Endothelial cell of umbilical vein (primary cell): Measurements from ENCODE around the gene RFX6. TPM values are rescaled to one million over a fixed set of nuclear protein-coding genes. Genes with fewer than 3 reads are reported as not detected.

Experiments used
- BruUV-seq: library from RNA; stranded (reverse); fragments of 400-500 nt; replicated peaks from 2 replicates; lab custom pipeline; 2021; lab: Mats Ljungman, UMichigan
- CTCF ChIA-PET: fragments of 300-600, 350-600 bp; sonication (Branson Sonifier 250); formaldehyde crosslinking; loops from one replicate; lab custom pipeline; 2021; ENCODE audit warnings: antibody characterized with exemption, inconsistent platforms; lab: Charles Lee
- POLR2A ChIA-PET: fragments of 300-600, 350-600 bp; sonication (Branson Sonifier 250); formaldehyde crosslinking; loops from one replicate; lab custom pipeline; 2021; ENCODE audit warnings: antibody characterized with exemption, inconsistent platforms; lab: Charles Lee
- DNase-seq: peaks from one replicate; pipeline ENCODE4 v3.0.0-alpha.2; 2011; ENCODE audit warnings: low read depth, low spot score
- FAIRE-seq: peaks from 2 replicates; lab custom pipeline; 2011; peaks lifted over from hg19 to GRCh38; lab: Jason Lieb, UNC
- H2AFZ ChIP-seq: 2 replicates; pipeline ENCODE4 v1.6.0; 2012; ENCODE audit warnings: low read depth, low read length, control low read depth, inconsistent platforms
- H3K27ac ChIP-seq: 2 replicates; pipeline ENCODE4 v1.5.1; 2011; ENCODE audit warnings: low read depth, mild to moderate bottlenecking, control low read depth, low read length, moderate library complexity; ENCODE audit not compliant: insufficient read depth
- H3K27me3 ChIP-seq, 2 experiments: 2 replicates each; pipeline versions ENCODE4 v1.6.0 to v1.6.1; 2011; ENCODE audit warnings: low read length in 2 of 2, mixed read lengths in 1 of 2; ENCODE audit not compliant: control insufficient read depth in 2 of 2, insufficient read depth in 2 of 2
- H3K36me3 ChIP-seq, 2 experiments: 2 replicates in 1 of 2; 3 replicates in 1 of 2; pipeline ENCODE4 v1.5.1; 2011; ENCODE audit warnings: low read length in 2 of 2, mild to moderate bottlenecking in 1 of 2, moderate library complexity in 1 of 2; ENCODE audit not compliant: control insufficient read depth in 2 of 2, insufficient read depth in 2 of 2; ENCODE audit errors: extremely low read depth in 1 of 2
- H3K4me1 ChIP-seq: 3 replicates; pipeline ENCODE4 v1.5.1; 2011; ENCODE audit warnings: mild to moderate bottlenecking, low read length; ENCODE audit not compliant: control insufficient read depth, insufficient read depth; ENCODE audit errors: extremely low read depth
- H3K4me2 ChIP-seq: 2 replicates; pipeline ENCODE4 v1.6.1; 2011; ENCODE audit warnings: low read length, control low read depth, mixed read lengths; ENCODE audit not compliant: insufficient read depth
- H3K4me3 ChIP-seq, 3 experiments: fragments of 200-600 bp in 1 of 3; sonication (generic), shearing (Covaris generic) in 1 of 3; replicated peaks in 1 of 3; 2 replicates each; pipeline ENCODE4 v1.5.1; 2011 to 2016; ENCODE audit warnings: control low read depth in 3 of 3, low read length in 3 of 3, mild to moderate bottlenecking in 2 of 3, inconsistent platforms in 1 of 3, low read depth in 1 of 3, moderate library complexity in 1 of 3; ENCODE audit not compliant: insufficient read depth in 1 of 3
- H3K79me2 ChIP-seq: 2 replicates; pipeline ENCODE4 v1.6.0; 2012; ENCODE audit warnings: low read length, inconsistent platforms; ENCODE audit not compliant: control insufficient read depth, insufficient read depth
- H3K9ac ChIP-seq: replicated peaks from 2 replicates; pipeline ENCODE3; 2011; ENCODE audit warnings: low read length, control low read depth; ENCODE audit not compliant: insufficient read depth; ENCODE audit errors: extremely low read depth
- H3K9me1 ChIP-seq: replicated peaks from 3 replicates; pipeline ENCODE4 v1.6.0; 2011; ENCODE audit warnings: mild to moderate bottlenecking, low read length; ENCODE audit not compliant: control insufficient read depth, insufficient read depth; ENCODE audit errors: extremely low read depth
- H3K9me3 ChIP-seq: replicated peaks from 2 replicates; pipeline ENCODE4 v1.5.1; 2012; ENCODE audit warnings: low read length, inconsistent platforms; ENCODE audit not compliant: control insufficient read depth, insufficient read depth
- H4K20me1 ChIP-seq: replicated peaks from 2 replicates; pipeline ENCODE3; 2011; ENCODE audit warnings: mild to moderate bottlenecking, low read length; ENCODE audit not compliant: control insufficient read depth, insufficient read depth; ENCODE audit errors: extremely low read depth
- EZH2 ChIP-seq: IDR thresholded peaks from 2 replicates; pipeline ENCODE4 v1.6.1; 2012; ENCODE audit warnings: borderline replicate concordance, low read depth, mild to moderate bottlenecking, moderate library complexity, low read length, inconsistent platforms; ENCODE audit not compliant: severe bottlenecking
- FOS ChIP-seq: IDR thresholded peaks from 2 replicates; pipeline ENCODE4 v1.6.1; 2011; ENCODE audit warnings: mild to moderate bottlenecking, low read length, moderate library complexity, borderline replicate concordance; ENCODE audit not compliant: insufficient read depth
- GATA2 ChIP-seq: IDR thresholded peaks from 2 replicates; pipeline ENCODE4 v1.7.0; 2011; ENCODE audit warnings: low read depth, mild to moderate bottlenecking, moderate library complexity, mixed read lengths, low read length; ENCODE audit not compliant: insufficient read length, insufficient read depth
- JUN ChIP-seq: IDR thresholded peaks from 2 replicates; pipeline ENCODE4 v1.6.1; 2011; ENCODE audit warnings: borderline replicate concordance, low read depth; ENCODE audit not compliant: insufficient read length, insufficient read depth
- MYC ChIP-seq: IDR thresholded peaks from one replicate; pipeline ENCODE4 v1.6.1; 2011; ENCODE audit warnings: mild to moderate bottlenecking, low read depth, low read length
- POLR2A ChIP-seq: IDR thresholded peaks from 2 replicates; pipeline ENCODE4 v1.6.1; 2012; ENCODE audit warnings: low read depth, mild to moderate bottlenecking, control low read depth, low read length
- POLR2AphosphoS5 ChIP-seq: IDR thresholded peaks from 2 replicates; pipeline ENCODE4 v1.6.1; 2012; ENCODE audit warnings: low read depth, mild to moderate bottlenecking, control low read depth, low read length, moderate library complexity; ENCODE audit not compliant: insufficient read depth
- dilution Hi-C: fragments of 300-500 bp; cut with MboI; formaldehyde crosslinking; loops from one replicate; pipeline ENCODE4 v1.15.0; 2019; ENCODE audit warnings: low sequenced_read_pairs; ENCODE audit not compliant: extremely low pct_ligation_motif_present
- intact Hi-C: fragments of 100-400 bp; cut with micrococcal nuclease; formaldehyde crosslinking; loops from one replicate; pipeline ENCODE4 v1.10.0; 2022
- polyA plus RNA-seq, 4 experiments: library from polyadenylated mRNA; depleted of rRNA in 3 of 4; stranded (reverse) in 3 of 4; unstranded in 1 of 4; fragments of >200 nt; gene quantifications; 2 replicates each; pipeline versions ENCODE4 v1.2.1 to v1.2.3, GENCODE V29; 2011 to 2012; ENCODE audit warnings: missing spikeins in 1 of 4
- total RNA-seq: library from RNA; stranded (reverse); gene quantifications from 2 replicates; pipeline ENCODE4 v1.2.3, GENCODE V29; 2021
- TF ChIP-seq, protein P1 (sequence below), 2 donors: IDR thresholded peaks; 1 replicate in 1 of 2; 2 replicates in 1 of 2; pipeline ENCODE4 v1.5.1; 2011; ENCODE audit warnings: low read length in 2 of 2, mild to moderate bottlenecking in 2 of 2, moderate library complexity in 2 of 2, control low read depth in 1 of 2, inconsistent platforms in 1 of 2, low read depth in 1 of 2; ENCODE audit not compliant: insufficient read depth in 1 of 2; ENCODE audit errors: extremely low read depth in 1 of 2
- TF ChIP-seq, protein P2 (sequence below): IDR thresholded peaks from 2 replicates; pipeline ENCODE4 v1.6.1; 2011; ENCODE audit not compliant: insufficient read depth, insufficient read length

RFX6 gene
- total and polyA plus RNA-seq, 2 donors (not counting 3 experiments of a cell fraction or from before 2014, with no cell fraction given), result not detected

DNA sequence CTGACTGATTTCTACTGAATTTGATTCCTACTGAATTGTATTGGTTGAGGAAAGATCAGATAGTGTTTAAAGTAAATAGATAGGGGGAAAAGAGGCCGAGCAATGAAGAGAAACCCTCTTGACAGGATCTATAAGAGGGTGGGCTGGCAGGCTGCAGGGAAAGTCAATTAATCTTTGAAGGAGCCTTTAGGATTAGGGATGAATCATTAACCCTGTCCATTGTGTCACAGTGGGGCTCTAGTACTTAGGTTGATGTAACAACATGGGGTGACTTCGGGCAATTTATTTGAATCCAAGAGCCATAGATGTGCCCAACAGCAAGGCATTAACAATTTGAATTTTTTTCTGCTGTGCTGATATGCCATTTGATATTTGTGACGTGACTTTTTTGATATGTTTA, 7.5 kb downstream of the RFX6 start:
- Histone ChIP-seq H3K9me3 (no peaks in the 10 kb centered on the region), H3K27ac (no peak overlapping the region), H3K4me3 (no peak overlapping the region), H3K9me1 (no peaks in the 10 kb centered on the region), H4K20me1 (no peaks in the 10 kb centered on the region), H3K4me1 (no peaks in the 10 kb centered on the region), H3K9ac (no peak overlapping the region), H3K36me3 (no peaks in the 10 kb centered on the region), H3K27me3 (peaks cover 0 to 6% of the 10 kb centered on the region in 2 experiments), H3K79me2 (no peaks in the 10 kb centered on the region), H2AFZ (no peak overlapping the region), H3K4me2 (no peak overlapping the region)
- DNase-seq (no peak), FAIRE-seq (no peak)
- intact Hi-C loops (no loop called here), dilution Hi-C loops (no loop called here)
- POLR2A ChIA-PET, result no interaction called here
- CTCF ChIA-PET, result no interaction called here
- BruUV-seq, result no TSS peak
- TF ChIP-seq POLR2A, result no peak
- TF ChIP-seq GATA2, result no peak
- TF ChIP-seq FOS, result no peak
- TF ChIP-seq MYC, result no peak
- TF ChIP-seq, protein P1, sequence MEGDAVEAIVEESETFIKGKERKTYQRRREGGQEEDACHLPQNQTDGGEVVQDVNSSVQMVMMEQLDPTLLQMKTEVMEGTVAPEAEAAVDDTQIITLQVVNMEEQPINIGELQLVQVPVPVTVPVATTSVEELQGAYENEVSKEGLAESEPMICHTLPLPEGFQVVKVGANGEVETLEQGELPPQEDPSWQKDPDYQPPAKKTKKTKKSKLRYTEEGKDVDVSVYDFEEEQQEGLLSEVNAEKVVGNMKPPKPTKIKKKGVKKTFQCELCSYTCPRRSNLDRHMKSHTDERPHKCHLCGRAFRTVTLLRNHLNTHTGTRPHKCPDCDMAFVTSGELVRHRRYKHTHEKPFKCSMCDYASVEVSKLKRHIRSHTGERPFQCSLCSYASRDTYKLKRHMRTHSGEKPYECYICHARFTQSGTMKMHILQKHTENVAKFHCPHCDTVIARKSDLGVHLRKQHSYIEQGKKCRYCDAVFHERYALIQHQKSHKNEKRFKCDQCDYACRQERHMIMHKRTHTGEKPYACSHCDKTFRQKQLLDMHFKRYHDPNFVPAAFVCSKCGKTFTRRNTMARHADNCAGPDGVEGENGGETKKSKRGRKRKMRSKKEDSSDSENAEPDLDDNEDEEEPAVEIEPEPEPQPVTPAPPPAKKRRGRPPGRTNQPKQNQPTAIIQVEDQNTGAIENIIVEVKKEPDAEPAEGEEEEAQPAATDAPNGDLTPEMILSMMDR (IDR thresholded peaks at IDR 0.05; ENCODE audit: extremely low read depth in 1 of 2, insufficient read depth in 1 of 2, low read depth in 1 of 2, low read length in 2 of 2), result no peak
- TF ChIP-seq, protein P2, sequence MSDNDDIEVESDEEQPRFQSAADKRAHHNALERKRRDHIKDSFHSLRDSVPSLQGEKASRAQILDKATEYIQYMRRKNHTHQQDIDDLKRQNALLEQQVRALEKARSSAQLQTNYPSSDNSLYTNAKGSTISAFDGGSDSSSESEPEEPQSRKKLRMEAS, result no peak
- no peak for TF ChIP-seq JUN
- no peak for TF ChIP-seq POLR2AphosphoS5
- no peak for TF ChIP-seq EZH2
